OCI-LY7 (cell line): ENCODE measurements around the gene HEYL.

Source experiments
- EZH2phosphoT487 ChIP-seq: fragments of 200-600 bp; sonication (generic); IDR thresholded peaks from 2 replicates; pipeline ENCODE4 v1.6.1; 2018; ENCODE audit warnings: low read depth, borderline replicate concordance, mild to moderate bottlenecking, mixed run types, antibody characterized with exemption, low read length, moderate library complexity, mixed read lengths
- TF ChIP-seq, protein P1 (sequence below): fragments of 200-600 bp; sonication (generic); conservative IDR thresholded peaks from 2 replicates; pipeline ENCODE4 v1.5.1; 2014; ENCODE audit warnings: mild to moderate bottlenecking, antibody characterized with exemption, low read length, moderate library complexity, mixed read lengths

DNA sequence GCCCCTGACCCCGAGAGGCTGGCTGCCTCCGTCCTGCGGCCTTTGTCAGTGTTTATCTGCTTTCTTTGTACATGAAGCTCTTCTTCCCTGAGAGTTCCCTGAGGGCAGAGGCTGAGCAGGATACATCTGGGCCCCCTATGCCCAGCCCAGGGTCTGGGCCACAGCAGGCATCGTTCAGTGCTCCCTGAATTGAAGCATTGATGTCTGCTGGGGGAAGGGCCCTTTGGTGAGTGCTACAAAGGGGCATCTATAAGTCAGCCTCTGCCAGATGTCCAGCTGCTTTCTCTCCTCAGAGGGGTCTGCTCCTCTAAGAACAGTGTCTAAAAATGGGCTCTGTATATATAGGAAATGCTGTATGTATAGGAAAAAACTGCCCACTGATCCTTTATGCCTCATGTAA lies 2.1 kb downstream of the HEYL start:
- TF ChIP-seq EZH2phosphoT487: no peak
- TF ChIP-seq, protein P1, sequence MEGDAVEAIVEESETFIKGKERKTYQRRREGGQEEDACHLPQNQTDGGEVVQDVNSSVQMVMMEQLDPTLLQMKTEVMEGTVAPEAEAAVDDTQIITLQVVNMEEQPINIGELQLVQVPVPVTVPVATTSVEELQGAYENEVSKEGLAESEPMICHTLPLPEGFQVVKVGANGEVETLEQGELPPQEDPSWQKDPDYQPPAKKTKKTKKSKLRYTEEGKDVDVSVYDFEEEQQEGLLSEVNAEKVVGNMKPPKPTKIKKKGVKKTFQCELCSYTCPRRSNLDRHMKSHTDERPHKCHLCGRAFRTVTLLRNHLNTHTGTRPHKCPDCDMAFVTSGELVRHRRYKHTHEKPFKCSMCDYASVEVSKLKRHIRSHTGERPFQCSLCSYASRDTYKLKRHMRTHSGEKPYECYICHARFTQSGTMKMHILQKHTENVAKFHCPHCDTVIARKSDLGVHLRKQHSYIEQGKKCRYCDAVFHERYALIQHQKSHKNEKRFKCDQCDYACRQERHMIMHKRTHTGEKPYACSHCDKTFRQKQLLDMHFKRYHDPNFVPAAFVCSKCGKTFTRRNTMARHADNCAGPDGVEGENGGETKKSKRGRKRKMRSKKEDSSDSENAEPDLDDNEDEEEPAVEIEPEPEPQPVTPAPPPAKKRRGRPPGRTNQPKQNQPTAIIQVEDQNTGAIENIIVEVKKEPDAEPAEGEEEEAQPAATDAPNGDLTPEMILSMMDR: no peak
